Fibroblast of peridontal ligament (primary cell): ENCODE measurements around the gene C3orf62.

Experiments used
- DNase-seq: peaks from one replicate; pipeline ENCODE4 v3.0.0-alpha.2; 2010; ENCODE audit errors: extremely low read depth

C3orf62 gene

DNA sequence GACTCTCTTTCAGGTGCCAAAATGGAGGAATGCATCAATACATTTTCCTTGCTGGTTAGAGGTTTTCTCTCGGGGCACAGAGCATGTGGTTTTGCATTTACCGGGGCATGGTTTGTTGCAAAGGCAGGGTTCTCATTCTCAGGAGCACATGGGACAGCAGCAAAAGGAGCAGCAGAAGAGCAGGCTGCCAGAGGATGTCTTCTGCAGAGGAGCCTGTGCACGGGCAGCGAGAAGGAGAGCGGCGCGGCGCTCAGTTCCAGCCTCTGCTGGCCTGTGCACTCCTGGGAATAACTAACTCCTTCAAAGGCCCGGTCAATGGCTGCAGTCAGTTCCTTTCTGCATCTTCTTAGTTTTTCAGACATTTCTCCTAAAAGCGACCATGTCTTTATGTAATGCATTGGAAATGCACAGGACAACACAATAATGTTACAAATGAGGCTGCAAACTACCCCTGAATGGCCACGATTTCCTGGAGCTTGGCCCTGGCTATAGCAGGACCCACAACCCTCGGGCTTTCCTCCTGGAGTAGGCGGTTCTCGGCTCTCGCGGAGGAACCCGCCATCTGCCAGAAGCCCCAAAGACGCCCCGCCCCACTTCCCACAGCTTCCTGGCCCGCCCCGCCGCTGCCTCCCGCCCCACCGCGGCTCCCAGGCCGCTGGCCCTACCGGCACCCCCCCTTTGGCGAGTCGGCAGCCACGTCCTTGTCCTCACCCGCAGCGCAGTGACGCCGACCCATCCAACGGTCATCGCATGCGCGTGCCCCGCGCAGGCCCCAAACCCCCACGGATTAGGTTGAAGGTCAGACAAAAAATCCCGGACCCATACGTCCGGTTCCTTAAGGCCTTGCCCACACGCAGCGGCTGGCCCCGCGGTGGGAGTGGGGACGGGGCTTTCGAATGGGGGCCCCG, at the start of gene C3orf62:
Gene C3orf62, minus strand, starts transcription at position 758 of the 908 bp plus-strand sequence. Its CDS starts 360 bp downstream, at position 398.
- peak; percentile 77 for DNase-seq

DNA sequence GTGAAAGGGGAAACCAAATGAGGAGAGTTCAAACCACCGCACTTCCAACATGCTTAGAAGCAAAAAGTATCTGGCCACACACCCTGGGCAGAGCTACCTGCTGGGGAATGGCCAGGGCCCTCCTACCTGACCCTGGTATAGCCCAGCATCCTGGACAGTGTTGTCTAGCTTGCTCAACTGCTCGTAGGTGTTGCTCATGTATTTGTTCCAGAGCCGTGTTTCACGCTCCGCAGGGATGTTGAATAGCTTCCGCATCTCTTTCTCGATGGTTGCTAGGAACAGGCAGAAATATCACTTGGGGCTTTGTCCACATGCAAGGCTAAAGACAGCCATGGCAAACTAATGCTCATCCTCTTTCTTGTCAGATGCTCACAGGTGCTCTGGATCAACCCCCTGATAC, 47.7 kb upstream of the C3orf62 start:
- DNase-seq = no peak

DNA sequence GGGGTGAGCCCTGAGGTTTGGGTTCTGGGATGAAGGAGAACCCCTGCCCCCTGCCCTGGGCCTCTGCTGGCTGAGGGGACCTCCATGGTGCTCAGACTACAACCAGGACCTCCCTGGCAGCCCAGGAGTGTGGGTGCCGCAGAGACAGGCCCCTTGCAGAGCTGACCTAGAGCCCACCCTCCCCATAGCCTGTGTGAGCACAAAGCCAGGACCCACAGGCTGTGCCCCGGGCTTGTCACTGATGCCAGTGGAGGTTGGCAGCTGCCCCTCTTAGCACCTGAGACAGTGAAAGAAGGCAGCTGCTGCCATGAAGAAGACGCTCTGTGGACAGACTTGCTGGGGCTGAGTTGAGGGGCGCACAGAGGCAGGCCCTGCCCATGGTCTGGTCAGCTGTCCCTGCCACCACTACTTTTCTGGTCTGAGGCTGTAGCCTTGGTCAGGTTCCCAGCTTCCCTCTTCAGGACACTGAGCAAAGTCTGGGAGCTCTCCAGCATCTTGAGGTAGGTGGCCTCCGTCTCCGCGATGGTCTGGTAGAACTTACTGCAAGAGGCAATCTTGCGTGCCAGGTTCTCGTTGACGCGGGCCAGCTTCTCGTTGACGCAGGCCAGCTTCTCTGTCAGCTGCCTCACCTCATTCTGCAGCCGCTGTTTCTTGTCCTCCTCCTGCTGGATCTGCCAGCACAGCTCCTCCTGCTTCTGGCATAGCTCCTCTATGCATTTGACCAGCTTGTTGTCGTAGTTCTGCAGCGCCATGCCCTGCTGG, 39.8 kb upstream of the C3orf62 start:
- DNase-seq = no peak

DNA sequence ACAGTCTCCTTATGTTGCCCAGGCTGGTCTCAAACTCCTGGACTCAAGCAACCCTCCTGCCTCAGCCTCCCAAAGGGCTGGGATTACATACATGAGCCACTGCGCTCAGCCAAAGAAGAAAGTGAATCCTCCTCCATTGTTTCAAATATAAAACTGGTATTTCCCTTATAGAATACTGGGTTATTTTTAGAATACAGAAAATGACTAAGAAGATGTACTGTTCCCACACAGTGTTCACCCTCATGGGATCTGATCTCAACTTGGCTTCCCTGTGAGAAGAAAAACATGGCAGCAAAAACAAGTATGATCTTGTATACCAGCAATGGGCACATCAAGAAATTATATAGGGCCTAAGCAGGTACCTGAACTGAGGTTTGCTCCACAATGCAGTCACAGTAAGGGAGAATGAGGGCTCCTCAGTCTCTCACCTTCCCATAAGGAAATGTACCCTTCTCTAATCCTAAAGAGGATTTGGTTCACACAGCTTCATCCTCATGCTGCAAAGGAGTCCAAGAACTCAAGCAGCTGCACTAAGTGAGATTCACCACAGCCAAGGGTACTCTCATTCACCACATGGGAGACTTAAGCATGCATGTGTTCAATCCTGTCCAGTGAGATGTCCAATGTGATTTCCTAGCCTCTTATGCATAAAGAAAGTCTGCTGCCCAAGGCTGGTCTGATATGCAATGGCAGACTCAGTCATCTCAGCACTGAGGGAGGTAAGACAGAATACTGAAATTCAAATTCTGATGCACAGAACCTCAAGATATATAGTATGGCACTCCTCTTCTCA, 37.1 kb upstream of the C3orf62 start:
- DNase-seq = peak; percentile 55

DNA sequence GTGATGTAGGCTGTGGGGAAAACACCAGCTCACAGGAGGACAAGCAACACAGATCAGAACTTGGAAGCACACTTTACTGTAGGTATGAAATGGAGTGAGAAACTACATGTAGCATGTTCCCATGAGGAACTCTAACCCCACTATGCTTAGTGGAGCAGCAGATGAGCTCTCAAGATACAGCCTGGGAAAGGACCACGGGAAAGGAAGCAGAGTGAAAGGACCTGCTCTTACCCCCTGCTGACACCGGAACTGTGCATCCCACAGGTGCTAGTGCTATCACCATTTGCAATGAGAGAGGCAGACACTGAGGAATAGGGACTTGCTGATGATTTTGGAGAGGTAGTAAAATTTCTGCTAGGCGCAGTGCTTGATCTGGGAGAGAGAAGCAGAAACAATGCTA, 34.3 kb upstream of the C3orf62 start:
- no peak for DNase-seq

DNA sequence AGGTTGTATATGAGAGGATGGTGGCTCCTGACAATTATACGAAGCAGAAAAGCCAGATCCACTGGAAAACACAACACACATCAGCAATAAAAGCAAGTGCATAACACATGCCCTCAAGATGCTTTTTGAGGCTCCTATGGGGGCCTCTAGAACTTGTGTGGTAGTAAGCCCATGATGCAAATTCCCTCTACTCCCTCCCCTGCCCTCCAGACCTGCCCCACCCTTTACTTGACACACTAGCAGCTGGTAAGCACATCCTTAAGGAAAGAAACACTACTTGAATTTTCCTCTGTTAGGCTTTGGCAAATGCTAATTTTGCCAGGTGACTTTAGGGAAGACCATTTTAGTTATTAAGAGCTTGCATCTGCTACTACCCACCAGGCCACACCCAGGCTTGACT, 33.6 kb upstream of the C3orf62 start:
- DNase-seq = no peak

DNA sequence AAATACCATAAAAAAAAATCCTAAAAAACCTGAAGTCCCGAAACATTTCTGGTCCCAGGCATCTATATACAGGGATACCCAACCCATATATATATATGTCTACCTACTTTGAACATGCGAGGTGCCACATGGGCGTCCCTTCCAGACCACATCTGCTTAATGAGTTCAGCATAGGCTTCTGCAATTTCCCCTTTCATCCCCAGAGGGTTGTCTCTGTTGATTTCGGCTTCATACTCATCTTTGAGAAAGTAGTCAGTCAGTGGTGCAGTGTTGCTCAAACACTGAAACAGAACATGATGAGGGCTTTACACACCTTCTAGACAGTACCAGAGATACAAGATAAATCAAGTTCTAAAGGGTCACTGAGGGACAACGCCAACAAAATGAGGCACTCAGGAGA, 28.6 kb upstream of the C3orf62 start:
- no peak for DNase-seq

DNA sequence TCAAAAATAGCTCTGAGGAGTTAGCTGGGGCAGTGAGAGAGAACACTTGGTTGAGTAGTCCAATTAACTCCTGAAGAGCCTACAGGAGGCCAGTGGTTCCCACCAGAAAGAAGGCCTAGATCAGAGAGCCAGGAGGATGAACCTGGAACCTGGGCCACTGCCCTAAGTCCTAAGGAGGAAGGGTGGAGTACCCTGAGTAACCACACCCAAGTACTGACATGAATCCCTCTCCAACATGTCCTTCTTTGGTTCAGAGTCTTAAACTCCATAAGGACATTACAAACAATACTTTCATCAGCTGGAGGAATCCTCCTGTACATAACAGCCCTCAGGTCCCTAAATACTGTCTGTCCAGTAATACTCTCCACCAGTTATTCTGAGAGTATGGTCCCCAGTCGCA, 25.6 kb upstream of the C3orf62 start:
- DNase-seq = no peak

DNA sequence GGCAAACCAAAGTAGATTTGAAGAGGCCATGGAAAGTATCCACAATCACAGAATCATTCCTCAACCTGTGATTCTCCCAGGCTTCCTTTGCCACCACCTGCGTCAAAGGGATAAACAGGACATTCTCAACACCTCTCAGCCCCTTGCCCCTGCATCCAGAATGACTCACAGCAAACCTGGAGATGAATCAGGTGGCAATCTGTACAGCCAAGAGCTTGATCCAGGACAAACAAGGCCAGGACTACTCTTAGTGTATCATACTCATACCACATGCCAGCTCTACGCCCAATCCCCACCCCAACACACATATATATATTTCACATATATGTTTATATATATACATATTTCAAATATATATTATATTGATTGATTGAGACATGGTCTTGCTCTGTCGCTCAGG, 23.6 kb upstream of the C3orf62 start:
- DNase-seq = no peak

DNA sequence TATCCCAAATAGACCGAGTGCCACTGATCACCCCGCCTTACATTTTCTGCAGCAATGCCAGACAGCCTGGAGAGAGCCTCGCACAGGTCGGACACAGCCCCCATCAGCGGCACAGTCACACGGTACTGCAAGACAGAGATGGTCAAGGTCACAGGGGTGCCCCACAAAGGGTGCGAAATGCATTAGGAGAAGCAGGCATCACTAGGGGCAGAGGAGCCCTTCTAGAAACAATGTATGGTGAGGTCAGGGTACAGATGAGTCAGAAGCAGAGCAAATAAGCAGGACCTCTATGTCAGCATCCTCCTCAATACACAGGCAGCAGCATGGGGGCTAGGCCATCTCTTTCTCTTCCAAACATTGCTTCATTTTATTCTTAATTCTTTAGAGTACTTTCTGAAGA, 21.5 kb upstream of the C3orf62 start:
- DNase-seq = no peak

DNA sequence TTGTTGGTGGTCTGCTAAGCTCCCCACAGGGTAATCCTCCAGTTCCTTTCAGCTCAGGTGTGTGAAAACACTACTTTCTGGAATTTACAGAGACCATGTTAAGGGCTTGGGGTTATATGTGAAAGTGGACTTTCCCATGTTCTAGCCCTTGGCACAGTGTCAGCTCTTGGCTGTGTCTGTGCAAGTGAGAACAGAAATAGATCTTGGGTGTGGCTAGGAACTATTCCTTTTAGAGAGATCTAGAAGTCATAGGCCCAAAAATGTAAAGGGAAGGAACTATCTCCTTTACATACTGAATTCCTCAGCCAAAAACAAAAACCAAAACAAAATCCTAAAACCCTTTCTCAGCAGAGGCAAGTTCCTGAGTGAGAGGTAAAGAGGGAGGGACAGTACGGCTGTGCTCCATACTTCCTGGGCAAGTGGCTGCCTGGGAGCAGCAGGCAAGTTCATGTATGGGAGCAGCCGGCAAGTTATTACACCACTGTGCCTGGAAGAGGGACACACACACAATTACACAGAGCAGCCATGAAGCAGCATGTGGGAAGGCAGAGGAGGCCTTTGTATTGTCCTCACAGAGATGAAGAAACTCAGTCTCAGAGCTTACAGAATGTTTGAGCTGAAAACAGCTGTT, 19.9 kb upstream of the C3orf62 start:
- DNase-seq = peak; percentile 57

DNA sequence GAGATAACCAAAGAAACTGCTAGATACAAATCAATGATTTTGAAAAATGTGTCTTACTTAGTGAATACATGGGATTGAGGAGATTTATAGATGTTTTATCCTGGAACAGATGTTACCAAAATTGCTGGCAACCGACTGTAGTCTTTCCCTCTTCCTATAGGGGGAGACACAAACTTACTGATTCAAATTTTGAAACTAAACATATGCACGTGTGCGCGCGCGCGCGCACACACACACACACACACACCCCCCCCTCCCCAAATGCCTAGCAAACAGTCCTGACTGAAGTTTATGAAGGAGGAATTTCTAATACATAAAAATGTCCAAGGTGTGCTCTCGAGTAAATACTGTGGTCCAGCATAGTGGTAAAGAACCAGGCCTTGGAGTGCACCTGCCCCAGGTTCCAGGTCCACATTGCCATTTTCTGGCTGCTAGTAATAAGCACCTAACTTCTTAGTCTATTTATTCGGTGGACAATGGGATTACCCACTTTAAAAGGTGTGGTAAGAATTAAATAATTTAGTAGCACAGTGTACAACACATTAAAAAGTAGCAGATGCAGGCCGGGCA, 18.5 kb upstream of the C3orf62 start:
- peak; percentile 67 for DNase-seq

DNA sequence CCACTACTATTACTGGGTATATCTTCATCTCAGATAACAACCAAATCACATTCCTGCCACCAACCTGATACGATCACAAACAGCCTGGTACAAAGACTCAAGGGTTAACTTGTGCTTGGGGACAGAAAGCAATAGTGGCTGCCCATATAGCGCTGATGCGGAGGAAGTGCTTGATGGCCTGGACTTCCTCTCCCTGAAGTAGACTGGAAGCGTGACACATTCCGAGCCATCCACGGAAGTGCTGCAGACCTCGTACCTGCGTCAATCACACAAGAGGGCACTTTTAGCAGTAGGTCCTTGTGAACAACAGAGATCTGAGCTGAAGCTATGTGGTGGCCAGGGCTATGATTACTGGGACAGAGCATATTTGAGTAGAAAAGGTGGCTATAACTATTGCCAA, 17.3 kb upstream of the C3orf62 start:
- no peak for DNase-seq

DNA sequence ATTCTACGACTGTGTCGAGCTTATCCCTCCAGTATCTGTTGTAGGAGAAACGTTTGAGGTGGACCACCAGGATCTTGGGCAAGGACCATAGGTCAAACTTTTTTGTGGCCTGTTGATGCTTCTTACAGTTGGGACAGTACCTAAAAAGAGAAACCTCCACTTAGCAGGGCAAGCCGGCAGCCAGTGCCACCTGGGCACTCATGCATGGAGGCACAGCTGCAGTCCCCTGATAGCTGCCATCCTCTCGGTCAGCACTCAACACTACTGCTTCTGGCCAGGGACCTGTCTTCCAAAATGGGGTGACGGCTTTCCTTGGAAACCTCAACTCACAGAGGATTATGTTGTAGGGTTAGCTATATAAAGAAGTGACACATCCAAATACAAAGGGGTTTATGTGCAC, 7.0 kb upstream of the C3orf62 start:
- DNase-seq = no peak

DNA sequence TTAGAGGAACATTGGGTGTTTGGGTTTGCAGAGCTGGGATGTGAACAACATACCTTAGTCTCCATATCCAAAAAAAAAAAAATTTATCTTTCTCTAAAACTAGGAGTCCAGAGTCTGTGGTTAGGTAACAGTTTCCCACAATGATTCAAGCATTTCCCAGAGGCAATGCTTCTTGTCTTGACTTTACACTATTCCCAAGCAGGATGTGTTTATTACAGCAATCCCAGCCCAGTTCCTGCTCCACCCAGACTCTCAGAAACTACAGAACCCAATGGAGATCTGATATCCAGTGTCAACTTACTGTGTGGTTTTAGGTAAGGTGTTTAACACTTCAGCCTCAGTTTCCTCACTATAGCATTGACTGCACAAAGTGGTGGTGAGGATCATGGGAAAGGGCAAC, 2.3 kb upstream of the C3orf62 start:
- DNase-seq = peak; percentile 59

DNA sequence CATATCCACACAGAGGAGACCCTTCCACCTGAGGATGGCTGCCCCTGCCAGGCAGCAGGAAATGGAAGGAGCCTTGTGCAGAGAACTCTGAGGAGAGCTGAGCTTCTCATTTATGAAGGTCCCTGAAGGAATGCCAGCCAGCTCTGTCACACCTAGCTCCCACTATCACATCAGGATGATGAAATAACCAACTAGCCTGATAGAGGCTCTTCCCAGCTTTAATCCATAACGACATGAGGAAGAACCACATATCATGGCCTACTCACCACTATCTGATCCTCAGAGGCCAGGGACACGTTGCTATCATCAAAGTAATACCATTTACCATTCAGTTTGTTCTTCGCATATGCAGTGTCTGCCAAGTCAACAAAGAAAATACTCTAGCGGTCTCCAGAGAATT, 1.5 kb upstream of the C3orf62 start:
- no peak for DNase-seq

DNA sequence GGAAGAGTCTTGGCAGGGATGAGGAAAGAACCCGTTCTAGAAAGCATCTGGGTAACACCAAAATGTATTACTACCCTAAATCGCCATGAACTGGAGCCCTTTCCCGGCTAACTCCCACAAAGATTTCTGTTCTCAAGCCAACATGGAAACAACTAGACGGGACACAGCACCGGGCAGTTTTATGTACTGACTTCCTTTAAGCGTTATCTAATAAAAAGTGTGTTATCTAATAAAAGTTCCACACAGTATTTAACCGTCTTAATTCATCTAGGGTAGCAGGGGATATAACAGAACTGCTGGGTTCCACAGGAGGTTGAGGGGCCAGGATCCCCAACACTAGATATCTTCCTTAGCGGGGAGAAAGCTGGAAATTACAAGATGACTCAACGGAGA, 347 bp upstream of the C3orf62 start:
- peak; percentile 55 for DNase-seq

DNA sequence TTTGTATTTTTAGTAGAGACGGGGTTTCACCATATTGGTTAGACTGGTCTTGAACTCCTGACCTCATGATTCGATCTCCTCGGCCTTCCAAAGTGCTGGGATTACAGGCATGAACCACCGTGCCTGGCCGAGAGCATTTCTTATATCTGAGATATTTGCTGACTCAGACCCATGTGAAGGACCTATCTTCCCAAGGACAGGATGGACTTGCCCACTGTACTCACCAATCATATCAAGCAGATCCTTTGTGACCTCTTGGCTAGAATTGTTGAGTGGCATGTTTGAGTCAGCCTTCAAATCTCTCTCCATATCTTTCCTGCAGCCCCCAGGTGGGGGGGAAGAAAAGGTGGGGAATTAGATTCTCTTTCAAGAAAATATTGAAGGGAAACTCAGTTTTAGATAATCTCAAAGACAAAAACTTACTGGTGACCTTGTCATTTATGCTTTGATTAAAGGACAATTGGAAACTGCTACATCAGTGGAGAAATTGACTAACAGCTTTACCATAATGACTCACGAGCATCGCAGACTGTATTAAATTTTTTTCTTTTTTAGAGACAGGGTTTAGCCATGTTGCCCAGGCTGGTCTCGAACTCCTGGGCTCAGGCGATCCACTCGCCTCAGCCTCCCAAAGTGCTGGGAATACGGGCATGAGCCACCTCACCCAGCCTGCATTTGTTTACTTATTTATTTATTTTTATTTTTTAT, 3.1 kb downstream of the C3orf62 start:
- DNase-seq = no peak

DNA sequence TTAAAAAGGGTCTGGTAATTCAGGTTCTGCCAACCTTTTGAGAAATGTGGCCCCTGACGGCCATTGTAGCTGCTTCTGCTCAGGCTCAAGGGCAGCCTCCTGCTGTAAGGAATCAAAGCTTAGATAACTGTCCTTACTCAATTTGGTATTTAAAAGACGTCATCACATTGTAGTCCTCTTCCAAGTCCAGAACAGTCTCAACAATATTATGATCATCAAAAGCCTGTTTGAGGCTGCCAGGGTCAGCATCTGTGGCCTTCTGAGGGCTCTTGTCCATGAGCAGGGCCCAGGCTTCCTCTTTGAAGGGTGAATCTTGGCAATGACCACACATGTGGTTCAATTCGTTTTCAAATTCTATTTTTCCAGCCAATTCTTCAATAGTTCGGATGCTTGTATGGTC, 6.0 kb downstream of the C3orf62 start:
- no peak for DNase-seq

DNA sequence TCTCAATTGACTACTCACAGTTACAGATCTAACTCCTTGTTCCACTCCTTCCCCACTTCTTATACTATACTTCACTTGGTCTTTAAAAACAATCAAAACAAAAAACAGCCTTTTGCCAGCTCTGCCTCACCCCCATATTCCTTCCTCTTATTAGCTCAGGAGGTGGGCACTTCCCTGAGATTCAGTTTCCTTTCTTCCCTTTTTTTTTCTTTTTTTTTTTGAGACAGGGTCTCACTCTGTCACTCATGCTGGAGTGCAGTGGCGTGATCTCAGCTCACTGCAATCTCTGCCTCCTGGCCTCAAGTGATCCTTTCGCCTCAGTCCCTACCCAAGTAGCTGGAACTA, 6.9 kb downstream of the C3orf62 start:
- no peak for DNase-seq
